GM23338 (cell line): ENCODE results near the gene GOLGA8M.
"Not testable (repeated sequence)": the region's sequence is repeated elsewhere in the genome, so short reads cannot be mapped to it uniquely, and the experiment has no call there.

Source experiments
- CREB1 ChIP-seq: fragments of 250-450 bp; sonication (Bioruptor Pico); IDR thresholded peaks from 2 replicates; pipeline ENCODE4 v1.5.0; 2020; ENCODE audit warnings: low read depth, mild to moderate bottlenecking, moderate library complexity
- CTCF ChIP-seq, 2 experiments: fragments of 200-600 bp in 1 of 2; sonication (generic) in 1 of 2; conservative IDR thresholded peaks; 2 replicates each; pipeline versions ENCODE4 v1.5.1 to v1.6.1; 2016 to 2017; ENCODE audit warnings: antibody characterized with exemption in 2 of 2, low read depth in 2 of 2, mild to moderate bottlenecking in 2 of 2, moderate library complexity in 1 of 2
- ETS1 ChIP-seq: IDR thresholded peaks from 2 replicates; pipeline ENCODE4 v1.6.1; 2016; ENCODE audit warnings: antibody characterized with exemption
- EZH2 ChIP-seq: fragments of 200-600 bp; sonication (generic); IDR thresholded peaks from one replicate; pipeline ENCODE4 v1.8.0; 2017; ENCODE audit warnings: antibody characterized with exemption, mild to moderate bottlenecking, low read depth; ENCODE audit not compliant: unreplicated experiment
- EZH2phosphoT487 ChIP-seq: fragments of 200-600 bp; sonication (generic); IDR thresholded peaks from one replicate; pipeline ENCODE4 v1.8.1; 2018; ENCODE audit warnings: antibody characterized with exemption; ENCODE audit not compliant: unreplicated experiment
- NANOG ChIP-seq: IDR thresholded peaks from 2 replicates; pipeline ENCODE4 v1.6.1; 2016; ENCODE audit warnings: antibody characterized with exemption, borderline replicate concordance
- POLR2AphosphoS5 ChIP-seq: IDR thresholded peaks from 2 replicates; pipeline ENCODE4 v1.6.1; 2016; ENCODE audit warnings: antibody characterized with exemption, low read depth
- REST ChIP-seq: IDR thresholded peaks from one replicate; pipeline ENCODE4 v1.6.1; 2018; ENCODE audit warnings: antibody characterized with exemption; ENCODE audit not compliant: unreplicated experiment

- not testable (repeated sequence) for TF ChIP-seq CTCF (conservative IDR thresholded peaks at IDR 0.05; ENCODE audit: low read depth in 2 of 2); REST; POLR2AphosphoS5; EZH2; EZH2phosphoT487; CREB1 (CRISPR knock-in tag); ETS1; NANOG
These were observed 40.1 kb downstream of the GOLGA8M start for GRCh38 chr15:28672122-28672521.
